Femur (tissue), 1 donor: ENCODE measurements around the gene TNFRSF8.
"Not testable (repeated sequence)": the region's sequence is repeated elsewhere in the genome, so short reads cannot be mapped to it uniquely, and the experiment has no call there.

ENCODE experiments used
- DNase-seq: peaks from one replicate; pipeline ENCODE4 v3.0.0-alpha.2; 2017

Gene TNFRSF8

DNA sequence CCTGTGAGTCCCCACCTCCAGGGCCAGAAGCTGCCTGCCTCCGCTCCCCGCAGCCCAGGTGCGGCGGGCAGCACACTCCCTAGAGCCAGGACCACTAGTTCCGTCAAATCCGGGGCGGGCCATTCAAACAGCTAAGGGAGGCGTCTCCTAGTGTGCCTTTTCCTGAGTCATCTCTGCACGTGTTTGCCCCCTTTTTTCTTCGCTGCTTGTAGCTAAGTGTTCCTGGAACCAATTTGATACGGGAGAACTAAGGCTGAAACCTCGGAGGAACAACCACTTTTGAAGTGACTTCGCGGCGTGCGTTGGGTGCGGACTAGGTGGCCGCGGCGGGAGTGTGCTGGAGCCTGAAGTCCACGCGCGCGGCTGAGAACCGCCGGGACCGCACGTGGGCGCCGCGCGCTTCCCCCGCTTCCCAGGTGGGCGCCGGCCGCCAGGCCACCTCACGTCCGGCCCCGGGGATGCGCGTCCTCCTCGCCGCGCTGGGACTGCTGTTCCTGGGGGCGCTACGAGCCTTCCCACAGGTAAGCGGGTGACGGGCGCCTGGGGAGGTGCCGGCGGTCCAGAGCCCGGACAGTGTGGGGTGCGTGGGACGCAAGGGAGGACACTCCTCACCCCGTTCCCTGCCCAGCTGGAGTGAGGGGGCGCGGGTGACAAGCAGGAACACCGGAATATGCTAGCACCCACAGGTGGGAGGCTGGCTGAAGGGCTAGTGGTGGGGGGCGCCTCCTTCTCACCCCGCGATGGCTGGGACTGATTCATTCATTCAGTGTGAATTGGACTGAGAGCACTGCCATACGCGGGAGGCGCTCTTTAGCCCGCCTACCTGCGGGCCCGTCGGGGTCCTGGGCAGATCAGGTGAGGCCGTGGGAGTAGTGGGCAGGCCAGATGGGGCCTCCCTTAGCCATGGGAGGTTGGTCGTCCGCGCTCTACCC is at the start of gene TNFRSF8:
Gene TNFRSF8 (plus strand): TSS at position 163 of the 932 bp plus-strand sequence. CDS start 296 bp downstream, at position 459.
- no peak for DNase-seq

DNA sequence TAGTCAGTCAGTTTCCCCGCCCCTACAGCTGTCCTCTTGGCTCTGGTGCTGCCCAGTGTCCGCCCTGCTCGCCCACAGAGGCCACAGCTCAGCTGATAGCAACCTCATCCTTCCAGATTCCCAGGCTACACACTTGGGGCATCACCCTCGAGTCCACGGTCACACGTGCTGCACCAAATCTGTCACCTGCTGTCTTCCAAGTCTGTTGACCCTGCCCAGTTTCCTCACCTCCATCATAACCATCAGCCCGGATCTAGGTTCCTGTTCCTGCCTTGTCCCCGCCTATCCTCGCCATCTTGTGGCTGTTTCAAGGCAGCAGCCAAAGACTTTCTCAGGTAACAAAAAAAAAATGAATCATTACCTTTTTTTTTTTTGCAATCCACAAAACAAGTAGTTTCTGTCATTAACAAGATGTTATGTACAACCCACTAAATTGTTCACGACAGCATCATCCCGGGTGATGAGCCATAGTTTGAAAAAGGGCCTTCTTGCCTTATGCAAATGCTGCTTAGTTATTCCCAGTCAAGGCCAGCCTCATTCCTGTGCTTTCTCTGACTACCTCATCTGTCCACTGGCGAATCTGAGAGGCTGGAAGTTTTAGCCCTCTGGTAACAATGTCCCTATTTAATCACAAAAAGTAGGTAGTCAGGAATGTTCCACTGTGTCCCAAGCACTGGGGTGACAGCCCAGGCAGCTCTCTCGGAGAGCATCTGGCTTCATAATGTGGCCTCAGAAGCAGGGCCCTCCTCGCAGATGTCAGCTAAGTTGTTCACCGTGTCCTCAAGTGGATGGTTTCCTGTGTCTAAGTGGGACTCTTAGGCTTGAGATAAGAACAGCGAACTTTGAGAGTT is 48.7 kb upstream of the TNFRSF8 start:
- no peak for DNase-seq

DNA sequence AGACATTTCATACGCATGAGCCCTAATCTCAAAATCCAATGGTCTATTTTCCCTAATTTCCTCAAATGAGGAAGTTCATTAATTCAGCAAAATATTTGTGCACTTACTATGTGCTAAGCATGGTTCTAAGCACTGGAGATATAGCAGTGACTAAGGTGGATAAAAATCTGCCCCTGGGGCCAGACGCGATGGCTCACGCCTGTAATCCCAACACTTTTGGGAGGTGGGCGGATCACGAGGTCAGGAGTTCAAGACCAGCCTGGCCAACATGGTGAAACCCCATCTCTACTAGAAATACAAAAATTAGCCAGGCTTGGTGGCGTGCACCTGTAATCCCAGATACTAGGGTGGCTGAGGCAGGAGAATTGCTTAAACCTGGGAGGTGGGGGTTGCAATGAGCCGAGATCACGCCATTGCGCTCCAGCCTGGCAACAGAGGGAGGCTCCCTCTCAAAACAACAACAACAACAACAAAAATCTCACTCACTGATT is 48.1 kb upstream of the TNFRSF8 start:
- no peak for DNase-seq

DNA sequence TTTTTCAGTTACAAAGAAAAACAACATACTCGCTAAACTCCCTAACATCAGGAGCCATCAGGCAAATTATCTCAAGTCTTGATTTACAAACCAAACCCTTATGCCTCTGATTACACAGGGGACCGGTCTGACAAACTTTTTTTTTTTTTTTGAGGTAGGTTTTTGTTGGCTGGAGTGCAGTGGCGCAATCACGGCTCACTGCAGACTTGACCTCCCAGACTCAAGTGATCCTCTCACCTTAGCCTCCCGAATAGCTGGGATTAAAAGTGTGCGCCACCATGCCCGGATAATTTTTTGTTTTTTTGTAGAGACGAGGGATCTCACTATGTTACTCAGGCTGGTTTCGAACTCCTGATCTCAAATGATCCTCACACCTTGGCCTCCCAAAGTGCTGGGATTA is 47.6 kb upstream of the TNFRSF8 start:
- DNase-seq = no peak

DNA sequence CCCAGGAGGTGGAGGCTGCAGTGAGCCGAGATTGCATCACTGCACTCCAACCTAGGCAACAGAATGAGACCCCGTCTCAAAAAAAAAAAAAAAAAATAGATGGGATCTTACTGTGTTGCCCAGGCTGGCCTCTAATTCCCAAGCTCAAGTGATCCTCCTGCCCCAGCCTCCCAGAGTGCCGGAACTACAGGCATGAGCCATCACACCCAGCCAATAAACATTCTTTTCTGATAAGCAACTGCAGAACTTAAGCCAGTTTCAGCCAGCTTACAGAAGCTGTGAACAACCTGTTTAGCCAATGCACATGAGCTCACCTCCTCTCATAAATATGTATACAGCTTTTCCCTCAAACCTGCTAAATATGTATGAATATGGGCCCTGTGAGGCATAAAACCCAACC is 46.9 kb upstream of the TNFRSF8 start:
- no peak for DNase-seq

DNA sequence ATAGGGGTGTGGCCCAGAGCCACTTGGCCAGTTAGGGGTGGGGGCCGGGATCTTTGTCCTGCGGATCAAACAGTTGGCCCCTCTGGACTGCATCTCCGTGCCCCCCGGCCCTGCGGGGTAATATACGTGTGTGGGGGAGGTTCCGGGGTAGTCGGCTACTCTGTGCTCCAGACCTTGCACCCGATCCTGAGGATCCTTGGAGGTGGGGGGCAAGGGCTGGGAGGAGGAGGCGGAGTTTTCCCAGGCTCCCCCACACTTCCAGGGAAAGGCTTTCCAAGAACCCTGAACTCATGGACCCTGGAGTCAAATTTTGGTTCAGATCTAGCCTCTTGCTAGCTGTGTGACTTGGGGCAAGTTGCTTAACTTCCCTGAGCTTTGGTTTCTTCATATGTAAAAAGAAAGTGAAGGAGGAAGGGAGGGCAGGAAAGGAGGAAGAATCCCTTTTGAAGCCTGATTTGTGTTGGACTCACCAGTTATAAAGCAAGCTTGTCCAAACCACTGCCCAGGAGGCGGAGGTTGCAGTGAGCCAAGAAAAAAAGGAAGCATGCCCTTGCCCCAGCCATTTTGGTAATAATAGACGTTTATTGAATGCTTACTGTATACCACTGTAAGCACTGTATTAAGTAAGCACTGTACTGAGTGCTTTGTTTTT is 43.1 kb upstream of the TNFRSF8 start:
- DNase-seq = no peak

DNA sequence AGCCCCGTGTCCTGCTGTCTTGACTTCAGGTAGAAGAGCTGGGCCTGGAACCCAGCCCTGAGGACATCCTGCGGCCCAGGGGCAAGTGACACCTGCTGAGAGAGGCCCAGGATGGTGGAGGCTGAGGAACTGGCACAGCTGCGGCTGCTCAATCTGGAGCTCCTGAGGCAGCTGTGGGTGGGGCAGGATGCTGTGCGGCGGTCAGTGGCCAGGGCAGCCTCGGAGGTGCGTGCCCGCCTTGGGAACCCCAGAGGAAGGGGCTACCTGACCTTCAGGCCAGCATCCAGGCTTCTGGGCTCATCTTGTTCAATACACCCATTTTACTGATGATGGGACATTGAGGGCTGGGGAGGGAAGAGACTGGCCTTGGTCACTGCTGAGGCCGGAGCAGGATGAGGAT is 41.5 kb upstream of the TNFRSF8 start:
- no peak for DNase-seq

DNA sequence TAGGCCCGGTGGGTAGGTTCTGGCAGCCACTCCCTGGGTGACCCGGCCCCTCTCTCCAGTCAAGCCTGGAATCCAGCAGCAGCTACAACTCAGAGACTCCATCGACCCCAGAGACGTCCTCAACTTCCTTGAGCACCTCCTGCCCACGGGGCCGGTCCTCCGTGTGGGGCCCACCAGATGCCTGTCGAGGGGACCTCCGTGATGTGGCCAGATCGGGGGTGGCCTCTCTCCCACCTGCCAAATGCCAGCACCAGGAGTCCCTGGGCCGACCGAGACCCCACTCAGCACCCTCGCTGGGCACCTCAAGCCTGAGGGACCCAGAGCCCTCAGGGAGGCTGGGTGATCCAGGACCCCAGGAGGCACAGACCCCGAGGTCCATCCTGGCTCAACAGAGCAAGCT is 41.1 kb upstream of the TNFRSF8 start:
- DNase-seq = no peak

DNA sequence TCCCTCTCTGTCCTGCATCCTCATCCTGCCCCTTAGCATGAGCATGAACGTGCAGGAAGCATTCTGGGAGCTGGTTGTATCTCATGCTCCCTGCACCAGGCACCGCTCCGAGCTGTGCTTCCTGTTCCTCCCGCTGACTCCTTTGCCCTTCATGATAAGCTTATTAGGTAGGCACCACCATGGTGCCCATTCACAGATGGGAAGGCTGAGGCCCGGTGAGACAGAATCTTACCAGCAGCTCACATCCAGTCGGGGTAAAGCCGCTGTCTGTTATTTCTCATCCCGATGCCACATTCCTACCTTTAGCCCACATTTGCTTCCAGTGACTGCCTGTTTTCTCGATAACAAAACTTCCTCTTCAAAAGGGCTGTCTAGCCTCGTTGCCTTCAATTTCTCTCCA is 36.5 kb upstream of the TNFRSF8 start:
- no peak for DNase-seq

DNA sequence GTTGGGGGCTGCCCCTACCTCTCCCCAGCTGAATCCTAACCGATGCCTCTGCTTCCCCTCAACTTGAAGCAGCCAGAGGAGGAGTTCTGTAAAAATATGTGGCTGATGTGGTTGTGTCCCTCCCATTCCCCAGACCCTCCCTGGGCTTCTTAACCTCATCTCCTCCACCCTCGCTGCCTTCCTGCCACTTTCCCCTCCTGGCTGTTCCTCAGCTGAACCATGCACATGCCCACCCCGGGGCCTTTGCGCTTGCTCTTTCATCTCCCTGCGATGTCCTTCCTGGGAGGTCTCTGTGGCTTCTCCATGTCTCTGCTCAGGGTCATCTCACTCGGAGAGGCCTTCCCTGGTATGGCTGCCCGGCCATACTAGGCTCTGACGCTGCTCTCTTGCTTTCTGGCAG is 34.9 kb upstream of the TNFRSF8 start:
- no peak for DNase-seq

DNA sequence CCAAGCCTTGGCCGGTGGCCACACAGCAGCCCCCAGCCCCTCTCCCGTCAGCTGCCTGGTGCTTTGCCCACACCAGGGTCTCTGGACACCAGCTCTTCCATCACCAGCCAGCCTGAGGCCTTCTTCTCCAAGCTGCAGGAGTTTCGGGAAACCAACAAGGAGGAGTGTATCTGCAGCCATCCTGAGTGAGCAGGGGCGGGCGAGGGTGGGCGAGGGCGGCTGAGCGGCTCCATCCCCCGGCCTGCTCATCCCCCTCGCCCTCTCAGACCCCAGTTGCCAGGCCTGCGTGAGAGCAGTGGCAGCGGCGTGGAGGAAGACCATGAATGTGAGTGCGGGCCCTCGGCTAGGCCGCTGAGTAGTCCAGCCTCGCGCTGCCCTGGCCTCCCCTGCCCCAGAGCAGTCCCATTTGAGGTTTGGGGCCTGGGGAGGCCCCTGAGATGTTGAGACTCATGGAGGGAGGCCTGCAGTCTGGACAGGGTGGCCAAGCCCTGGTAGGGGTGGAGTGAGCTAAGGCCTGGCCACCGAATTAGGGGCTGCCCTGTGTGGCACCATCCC is 34.1 kb upstream of the TNFRSF8 start:
- no peak for DNase-seq

DNA sequence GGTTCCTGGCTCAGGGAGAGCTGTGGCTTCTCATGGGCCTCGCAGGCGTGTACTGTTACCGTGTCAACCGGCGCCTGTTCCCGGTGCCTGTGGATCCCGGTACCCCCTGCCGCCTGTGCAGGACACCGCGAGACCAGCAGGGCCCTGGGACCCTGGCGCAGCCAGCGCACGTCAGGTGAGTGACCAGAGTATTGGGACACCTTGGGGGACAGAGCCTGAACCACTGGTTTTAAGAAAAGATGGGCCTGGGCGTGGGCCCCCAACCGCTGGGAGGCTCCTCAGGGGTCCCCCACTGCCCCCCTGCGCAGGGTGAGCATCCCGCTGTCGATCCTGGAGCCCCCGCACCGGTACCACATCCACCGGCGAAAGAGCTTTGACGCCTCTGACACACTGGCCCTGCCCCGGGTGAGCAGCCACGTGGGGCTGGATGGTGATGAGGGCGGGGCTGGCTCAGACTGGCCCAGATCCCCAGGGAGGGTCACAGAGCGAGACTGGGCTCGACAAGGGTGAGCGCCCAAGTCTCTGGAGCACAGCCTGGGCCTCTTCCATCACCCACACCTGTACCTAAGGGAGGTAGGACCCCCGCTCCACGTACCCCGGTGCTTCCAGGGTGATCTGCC is 33.3 kb upstream of the TNFRSF8 start:
- DNase-seq = no peak

DNA sequence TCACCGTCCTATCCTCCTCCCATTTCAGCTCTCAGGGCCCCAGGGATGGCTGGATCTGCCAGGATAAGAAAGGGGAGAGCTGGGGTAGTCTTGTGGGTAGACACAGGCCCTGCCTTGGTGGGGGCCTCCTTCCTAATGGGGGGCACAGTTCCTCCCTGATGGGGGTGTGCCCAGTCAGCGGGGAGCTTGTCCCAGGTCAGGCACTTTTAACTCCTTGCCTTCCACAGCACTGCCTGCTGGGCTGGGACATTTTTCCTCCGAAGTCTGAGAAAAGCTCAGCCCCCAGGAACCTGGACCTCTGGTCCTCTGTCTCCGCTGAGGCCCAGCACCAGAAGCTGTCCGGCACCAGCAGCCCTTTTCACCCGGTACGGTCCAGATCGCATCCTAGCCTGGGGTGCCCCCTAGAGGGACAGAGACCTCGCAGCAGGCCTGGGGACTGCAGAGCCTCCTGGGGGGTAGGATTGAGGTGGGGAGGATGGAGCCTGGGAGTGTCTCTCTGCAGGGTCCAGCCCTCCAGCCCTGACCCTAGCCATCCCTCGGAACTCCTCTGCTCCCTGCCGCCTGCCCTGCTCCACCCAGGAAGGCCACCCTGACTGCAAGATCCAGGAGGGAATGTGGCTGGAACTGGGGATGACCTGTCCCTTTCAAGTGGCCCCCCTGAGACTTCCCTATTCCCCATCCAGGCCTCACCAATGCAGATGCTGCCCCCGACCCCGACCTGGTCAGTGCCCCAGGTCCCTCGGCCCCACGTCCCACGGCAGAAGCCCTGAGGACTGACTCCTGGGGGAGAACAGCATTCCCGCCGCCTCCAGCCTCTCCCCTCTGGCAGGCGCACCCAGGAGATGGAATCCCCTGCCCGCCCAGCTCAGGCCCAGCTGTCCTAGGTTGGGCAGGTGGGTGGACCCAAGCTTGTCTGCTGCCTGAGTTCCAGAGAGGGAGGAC is 31.8 kb upstream of the TNFRSF8 start:
- no peak for DNase-seq

DNA sequence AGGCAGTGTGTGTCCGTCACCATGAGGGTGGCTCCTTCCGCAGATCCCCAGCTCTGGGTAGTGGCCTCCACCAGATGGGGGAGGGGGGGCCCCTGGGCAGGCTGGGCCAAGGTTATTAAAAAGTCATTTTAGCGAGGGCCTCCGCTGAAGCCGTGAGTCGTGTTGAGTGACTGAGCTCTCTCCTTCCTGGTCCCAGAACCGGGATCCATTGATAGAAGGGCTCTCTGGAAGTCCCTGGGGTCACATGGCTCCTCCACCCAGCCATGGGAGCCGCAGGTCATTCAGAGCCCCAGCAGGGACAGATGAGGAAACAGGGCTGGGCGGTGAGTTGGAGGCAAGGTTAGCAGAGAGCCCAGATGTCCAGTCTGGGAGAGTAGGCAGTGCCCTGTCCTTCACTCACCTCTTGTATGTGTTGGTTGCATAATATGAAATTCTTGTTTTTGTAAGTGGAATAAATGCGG is 30.9 kb upstream of the TNFRSF8 start:
- no peak for DNase-seq

DNA sequence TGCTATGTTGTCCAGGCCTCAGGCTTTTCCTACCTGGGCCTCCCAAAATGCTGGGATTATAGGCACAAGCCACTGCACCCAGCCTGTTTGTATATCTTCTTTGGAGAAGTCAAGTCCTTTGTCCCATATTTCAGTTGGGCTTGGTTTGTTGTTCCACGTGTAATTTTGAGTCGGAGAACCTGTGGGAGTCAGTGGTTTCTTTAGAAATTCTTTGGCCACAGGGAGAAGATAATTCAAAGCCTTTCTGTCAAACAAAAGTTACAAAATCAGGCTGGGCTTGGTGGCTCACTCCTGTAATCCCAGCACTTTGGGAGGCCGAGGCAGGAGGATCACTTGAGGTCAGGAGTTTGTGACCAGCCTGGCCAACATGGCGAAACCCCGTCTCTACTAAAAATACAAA is 29.7 kb upstream of the TNFRSF8 start:
- DNase-seq = not testable (repeated sequence)

DNA sequence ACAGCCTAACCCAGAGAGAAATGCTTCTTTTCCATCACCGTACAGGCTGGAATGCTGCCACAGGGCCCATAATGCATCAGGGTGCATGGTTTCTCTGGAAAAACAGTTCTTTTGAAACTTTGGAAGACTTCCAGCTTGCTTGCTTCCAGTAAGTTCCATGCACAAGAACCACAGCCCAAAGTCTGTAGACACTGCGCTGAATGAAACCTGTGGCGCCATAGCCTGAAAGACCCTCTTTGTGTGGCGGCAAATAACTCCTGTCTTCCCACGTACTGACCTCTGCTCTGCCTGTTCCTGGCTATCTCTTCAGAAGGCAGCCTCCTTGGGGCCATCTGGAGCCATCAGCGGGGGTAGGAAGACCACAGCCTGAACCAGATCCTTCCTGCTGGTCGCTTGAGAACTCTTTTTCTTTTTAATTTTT is 28.7 kb upstream of the TNFRSF8 start:
- peak; percentile 76 for DNase-seq

DNA sequence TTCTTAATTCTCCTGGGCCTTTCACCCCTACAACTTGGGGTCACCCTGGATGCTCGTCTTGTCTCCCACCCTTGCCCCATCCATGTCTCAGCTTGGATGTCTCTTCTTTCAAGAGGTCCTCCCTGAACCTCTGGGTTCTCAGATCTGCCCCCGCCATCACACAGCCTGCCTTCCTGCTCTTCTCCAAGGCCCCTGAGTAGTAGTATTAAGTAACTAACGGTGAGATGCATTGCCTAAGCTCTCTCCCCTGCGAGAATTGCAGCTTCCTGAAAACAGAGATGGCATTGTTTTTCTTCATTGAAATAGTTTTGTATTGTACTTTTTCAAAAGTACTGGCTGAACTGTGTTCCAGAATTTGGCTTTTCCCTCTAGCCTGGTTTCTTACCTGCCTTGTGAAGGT is 27.8 kb upstream of the TNFRSF8 start:
- DNase-seq = no peak

DNA sequence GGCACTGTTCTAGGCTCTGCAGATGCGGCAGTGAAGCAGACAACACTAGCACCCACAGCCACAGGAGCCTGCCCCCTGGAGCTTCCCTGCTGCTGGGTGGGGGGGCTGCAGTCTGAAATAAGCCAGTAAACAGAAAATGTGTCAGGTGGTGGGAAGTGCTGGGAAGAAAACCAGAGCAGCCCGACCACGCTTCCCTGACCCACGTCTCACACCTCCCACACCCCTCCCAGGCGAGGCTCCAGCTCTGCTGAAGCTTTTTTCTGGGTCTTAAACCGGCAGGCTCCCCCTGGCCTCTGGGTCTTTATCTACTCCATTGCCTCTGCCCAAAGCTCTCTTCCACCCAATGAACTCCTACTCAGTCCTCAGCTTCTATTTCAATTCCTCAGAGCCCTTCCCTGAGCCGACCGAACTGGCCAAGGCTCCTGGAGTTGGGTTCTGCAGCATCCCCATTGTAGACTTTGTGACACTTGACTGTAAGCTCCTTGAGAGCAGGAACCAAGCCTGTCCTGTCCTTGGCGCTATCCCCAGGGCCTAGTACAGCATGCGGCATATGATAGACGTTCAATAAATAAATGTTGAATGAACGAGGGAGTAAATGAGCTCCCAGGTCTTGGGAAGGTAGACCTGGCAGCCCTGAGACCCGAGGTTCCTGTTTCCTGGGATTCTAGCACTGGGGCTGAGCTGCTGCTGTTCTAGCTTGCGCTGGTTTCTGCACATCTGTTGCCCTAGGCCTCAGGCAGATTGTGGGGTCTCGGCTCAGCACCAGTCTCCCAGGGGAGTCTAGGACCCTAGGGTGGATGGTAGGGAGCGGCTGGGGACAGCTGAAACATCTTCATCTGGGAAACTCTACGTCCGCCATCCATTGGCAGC is 25.4 kb upstream of the TNFRSF8 start:
- no peak for DNase-seq

DNA sequence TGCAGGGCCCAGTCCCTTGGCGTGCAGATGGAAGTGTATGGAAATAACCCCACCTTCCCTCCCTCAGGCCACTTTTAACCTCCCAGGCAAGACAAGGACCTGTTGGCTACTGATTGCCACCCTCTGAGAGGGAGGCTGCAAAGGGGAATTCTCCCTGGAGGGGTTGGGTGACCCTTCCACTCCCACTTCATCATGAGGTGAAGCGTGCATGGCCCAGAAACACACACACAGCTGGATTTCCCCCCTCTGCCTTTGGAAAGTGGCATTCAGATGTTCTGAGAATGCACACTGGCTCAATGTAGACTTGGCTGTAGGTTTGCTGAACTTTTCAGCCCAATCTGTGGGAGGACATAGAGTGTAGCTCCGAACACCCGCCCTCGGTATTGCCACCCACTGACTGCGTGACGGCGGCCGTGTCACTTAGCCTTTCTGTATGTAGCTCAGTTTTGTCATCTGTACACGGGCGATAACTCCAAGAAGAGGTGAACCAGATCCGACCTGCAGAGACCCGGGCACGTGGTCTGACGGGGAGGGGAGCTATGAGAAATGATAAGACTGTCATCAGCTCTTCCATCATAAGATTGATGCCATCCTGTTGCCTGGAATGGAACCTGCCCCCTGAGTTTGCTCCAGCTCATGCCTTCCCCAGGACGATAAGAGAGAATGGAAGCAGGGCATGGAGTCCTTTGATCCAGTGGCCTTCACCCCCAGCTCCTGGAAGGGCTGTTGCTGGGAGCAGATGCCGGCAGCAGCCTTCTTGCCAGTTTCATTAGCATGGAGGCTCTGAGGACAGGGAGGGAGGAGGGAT is 24.5 kb upstream of the TNFRSF8 start:
- no peak for DNase-seq
